Spleen (tissue), 11 donors: ENCODE data around the gene SDCBP2. TPM values are rescaled to one million over a fixed set of nuclear protein-coding genes. Genes with fewer than 3 reads are reported as not detected.
A peak's percentile ranks its signal among the peaks of the same experiment; 100 is the strongest.

Source experiments
- DNase-seq: peaks from one replicate; pipeline ENCODE4 v3.0.0-alpha.2; 2020
- H3K27ac ChIP-seq, 8 donors: fragments of 200-600 bp; sonication (generic) in 7 of 8; 1 replicate in 4 of 8; 2 replicates in 4 of 8; pipeline versions ENCODE4 v1.5.0 to v1.8.0; 2016 to 2021; ENCODE audit warnings: inconsistent platforms in 4 of 8, mild to moderate bottlenecking in 4 of 8, moderate library complexity in 1 of 8
- H3K27me3 ChIP-seq, 7 donors: fragments of 200-600 bp; sonication (generic) in 6 of 7; replicated peaks in 1 of 7; 1 replicate in 4 of 7; 2 replicates in 3 of 7; pipeline versions ENCODE4 v1.5.0 to v1.8.0; 2016 to 2021; ENCODE audit warnings: inconsistent platforms in 3 of 7, mild to moderate bottlenecking in 1 of 7
- H3K36me3 ChIP-seq, 6 donors: fragments of 200-600 bp; sonication (generic) in 5 of 6; 1 replicate in 4 of 6; 2 replicates in 2 of 6; pipeline versions ENCODE4 v1.5.0 to v1.8.0; 2016 to 2021; ENCODE audit warnings: inconsistent platforms in 2 of 6
- H3K4me1 ChIP-seq, 6 donors: fragments of 200-600 bp; sonication (generic) in 5 of 6; 1 replicate in 3 of 6; 2 replicates in 3 of 6; pipeline versions ENCODE4 v1.5.0 to v1.8.0; 2016 to 2021; ENCODE audit warnings: inconsistent platforms in 3 of 6
- H3K4me3 ChIP-seq, 8 donors: fragments of 200-600 bp; sonication (generic) in 7 of 8; 1 replicate in 4 of 8; 2 replicates in 4 of 8; pipeline versions ENCODE4 v1.5.0 to v1.8.0; 2016 to 2021; ENCODE audit warnings: inconsistent platforms in 4 of 8, mild to moderate bottlenecking in 4 of 8, moderate library complexity in 2 of 8
- H3K9me3 ChIP-seq, 8 donors: fragments of 200-600 bp; sonication (generic) in 7 of 8; 1 replicate in 4 of 8; 2 replicates in 4 of 8; pipeline versions ENCODE4 v1.5.0 to v1.8.0; 2016 to 2021; ENCODE audit warnings: inconsistent platforms in 4 of 8
- CTCF ChIP-seq, 11 experiments: fragments of 200-600 bp in 7 of 11; fragments of 450-650 bp in 4 of 11; sonication (generic) in 4 of 11; IDR thresholded peaks in 8 of 11; conservative IDR thresholded peaks in 3 of 11; 1 replicate in 7 of 11; 2 replicates in 4 of 11; pipeline versions ENCODE4 v1.4.0 to v1.8.0; 2016 to 2021; ENCODE audit warnings: antibody characterized with exemption in 11 of 11, inconsistent platforms in 4 of 11, mild to moderate bottlenecking in 1 of 11
- POLR2A ChIP-seq, 3 donors: fragments of 450-650 bp; IDR thresholded peaks; one replicate each; pipeline ENCODE4 v1.5.1; 2017; ENCODE audit warnings: antibody characterized with exemption in 3 of 3, mild to moderate bottlenecking in 1 of 3
- POLR2AphosphoS5 ChIP-seq, 3 donors: sonication (generic); formaldehyde crosslinking; IDR thresholded peaks; one replicate each; pipeline ENCODE4 v1.5.1; 2017; ENCODE audit warnings: antibody characterized with exemption in 3 of 3
- WGBS, 5 donors: extraction: QIAGEN DNeasy Blood & Tissue Kit in 3 of 5; methylation state at CpG; one replicate each; pipeline versions ENCODE4 v1.1.5 to v1.1.7; 2013 to 2018; 5-methylcytosine and 5-hydroxymethylcytosine counted together
- intact Hi-C: fragments of 100-400 bp; cut with DNase I; formaldehyde crosslinking; loops from one replicate; pipeline ENCODE4 v1.15.0; 2023; ENCODE audit warnings: low total_unique reads
- polyA plus RNA-seq, 3 donors: library from polyadenylated mRNA; stranded (reverse); fragments of 200-250 nt; gene quantifications; one replicate each; pipeline ENCODE4 v1.2.1, GENCODE V29; 2013
- total RNA-seq, 7 donors: library from RNA; depleted of rRNA in 3 of 7; stranded (reverse); fragments of >200 nt in 3 of 7; fragmentation: NEBNext Ultra II Directional in 4 of 7; extraction: Animal tissue kit (Norgen Biotek cat#: 25700) in 4 of 7; gene quantifications; one replicate each; pipeline versions ENCODE4 v1.1.0 to v1.2.1, GENCODE V29; 2016 to 2021
- donor health status: healthy with polysubstance abuse.
- donor health status: DM: no; HTN: no; CAD: no; lungs with moderate emphysema.
- donor health status: DM: no; HTN: no; CAD: no.
- donor health status: Bipolar disorder and iron deficiency.
- donor health status: healthy.
- donor health status: DM: no; HTN: no; CAD: no.
- donor health status: DM: yes; HTN: yes; CAD: no.

Gene SDCBP2
- total and polyA plus RNA-seq, 10 donors, result 2.0 to 7.1 (median 3.3) TPM

GRCh38 chr20:1269235-1269634 is 59.7 kb downstream of the SDCBP2 start:
- DNase-seq, result no peak
- WGBS, 5 donors, result 86 to 96% (median 93%) methylated on average over 8 of the region's 8 CpGs
- no peaks in the 10 kb centered on the region for H3K9me3 ChIP-seq
- intact Hi-C loops, result no loop called here
- H3K27ac ChIP-seq, result no peak overlapping the region
- no peaks in the 10 kb centered on the region for H3K36me3 ChIP-seq
- peaks cover 0 to 27% (median 18%) of the 10 kb centered on the region in 6 donors for H3K4me1 ChIP-seq
- H3K4me3 ChIP-seq, result no peak overlapping the region
- TF ChIP-seq POLR2AphosphoS5 (IDR thresholded peaks at IDR 0.05), result no peak
- peaks cover 0 to 16% (median 0%) of the 10 kb centered on the region in 7 donors for H3K27me3 ChIP-seq

- intact Hi-C loops, result no loop called here
- DNase-seq, result no peak
- Histone ChIP-seq H3K27me3 (peaks cover 0 to 16% (median 0%) of the 10 kb centered on the region in 7 donors), H3K36me3 (no peaks in the 10 kb centered on the region), H3K4me3 (no peak overlapping the region), H3K4me1 (peaks cover 0 to 27% (median 18%) of the 10 kb centered on the region in 6 donors), H3K9me3 (no peaks in the 10 kb centered on the region), H3K27ac (no peak overlapping the region)
- 90 to 98% (median 96%) methylated on average over 3 of the region's 3 CpGs for WGBS, 5 donors
- TF ChIP-seq POLR2A (IDR thresholded peaks at IDR 0.05), result no peak
- no peak for TF ChIP-seq POLR2AphosphoS5 (IDR thresholded peaks at IDR 0.05)
These were observed 61.0 kb downstream of the SDCBP2 start for GRCh38 chr20:1267809-1268374.

DNA sequence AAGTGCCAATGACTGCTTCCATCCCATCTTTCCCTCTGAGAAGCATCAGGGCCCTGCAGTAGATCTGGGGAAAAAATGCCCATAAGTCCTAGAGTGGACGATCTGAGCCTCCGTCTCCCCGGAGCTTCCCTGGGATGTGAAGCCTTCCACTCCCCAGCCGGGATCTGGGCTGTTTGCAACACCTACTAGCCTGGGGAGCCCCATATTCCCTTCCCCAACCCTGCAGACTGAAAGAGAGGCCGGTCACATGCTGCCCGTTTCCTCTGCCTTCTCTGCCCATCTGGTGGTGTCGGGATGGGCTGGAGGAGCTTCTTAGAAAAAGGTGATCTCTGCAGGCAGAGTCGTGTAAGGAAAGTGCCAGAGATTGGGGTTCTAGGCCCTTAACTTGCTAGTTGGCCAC is 61.8 kb downstream of the SDCBP2 start:
- peaks cover 0 to 18% (median 0%) of the 10 kb centered on the region in 7 donors for H3K27me3 ChIP-seq
- TF ChIP-seq POLR2A (IDR thresholded peaks at IDR 0.05) (no peak), POLR2AphosphoS5 (IDR thresholded peaks at IDR 0.05) (no peak), CTCF (IDR thresholded peaks at IDR 0.05 in 8 of 11, conservative IDR thresholded peaks at IDR 0.05 in 3 of 11) (no peak)
- 82 to 92% (median 90%) methylated on average over 8 of the region's 8 CpGs for WGBS, 5 donors
- intact Hi-C loops, result no loop called here
- no peak for DNase-seq
- peaks cover 0 to 7% (median 0%) of the 10 kb centered on the region in 8 donors for H3K9me3 ChIP-seq
- H3K27ac ChIP-seq, result no peak overlapping the region
- no peaks in the 10 kb centered on the region for H3K36me3 ChIP-seq
- peaks cover 0 to 27% (median 18%) of the 10 kb centered on the region in 6 donors for H3K4me1 ChIP-seq
- H3K4me3 ChIP-seq, result peak overlapping the region in 3 of 8 donors; percentile 66 to 93 (median 71)

GRCh38 chr20:1266167-1266973 is 62.6 kb downstream of the SDCBP2 start, which contains the start of gene SNPH:
SNPH (plus strand) TSS chr20:1266294; CDS start chr20:1296240, 29,946 bp downstream.
- peaks cover 0 to 27% (median 18%) of the 10 kb centered on the region in 6 donors for H3K4me1 ChIP-seq
- WGBS, 5 donors, result 0 to 1% (median 0%) methylated on average over 13 to 61 of the region's 61 CpGs
- peak; percentile 92 for DNase-seq
- TF ChIP-seq POLR2A (IDR thresholded peaks at IDR 0.05) (no peak), POLR2AphosphoS5 (IDR thresholded peaks at IDR 0.05) (peak; percentile 16 to 56 (median 51))
- H3K36me3 ChIP-seq, result no peaks in the 10 kb centered on the region
- peaks cover 0 to 24% (median 0%) of the 10 kb centered on the region in 7 donors for H3K27me3 ChIP-seq
- H3K9me3 ChIP-seq, result peaks cover 0 to 8% (median 0%) of the 10 kb centered on the region in 8 donors
- intact Hi-C loops, result no loop called here
- peak within 1 kb of the TSS in 4 of 8 donors; percentile 28 to 70 (median 59) for H3K27ac ChIP-seq
- peak within 1 kb of the TSS; percentile 61 to 93 (median 72) for H3K4me3 ChIP-seq

- Histone ChIP-seq H3K27ac (peak overlapping the region in 4 of 8 donors; percentile 28 to 70 (median 59)), H3K27me3 (peaks cover 0 to 25% (median 0%) of the 10 kb centered on the region in 7 donors), H3K4me3 (peak overlapping the region; percentile 61 to 93 (median 72)), H3K4me1 (peaks cover 0 to 27% (median 18%) of the 10 kb centered on the region in 6 donors), H3K36me3 (no peaks in the 10 kb centered on the region), H3K9me3 (peaks cover 0 to 8% (median 0%) of the 10 kb centered on the region in 8 donors)
- intact Hi-C loops, result no loop called here
- no peak for TF ChIP-seq POLR2AphosphoS5 (IDR thresholded peaks at IDR 0.05)
- no peak for TF ChIP-seq POLR2A (IDR thresholded peaks at IDR 0.05)
- no peak for TF ChIP-seq CTCF (IDR thresholded peaks at IDR 0.05 in 8 of 11, conservative IDR thresholded peaks at IDR 0.05 in 3 of 11)
- WGBS, 5 donors, result 5 to 15% (median 10%) methylated on average over 8 to 10 of the region's 10 CpGs
- DNase-seq, result no peak
These were observed 63.1 kb downstream of the SDCBP2 start for GRCh38 chr20:1265916-1266166.
